ENCODE measurements around the gene MUC4.

The MUC4 gene, protein sequence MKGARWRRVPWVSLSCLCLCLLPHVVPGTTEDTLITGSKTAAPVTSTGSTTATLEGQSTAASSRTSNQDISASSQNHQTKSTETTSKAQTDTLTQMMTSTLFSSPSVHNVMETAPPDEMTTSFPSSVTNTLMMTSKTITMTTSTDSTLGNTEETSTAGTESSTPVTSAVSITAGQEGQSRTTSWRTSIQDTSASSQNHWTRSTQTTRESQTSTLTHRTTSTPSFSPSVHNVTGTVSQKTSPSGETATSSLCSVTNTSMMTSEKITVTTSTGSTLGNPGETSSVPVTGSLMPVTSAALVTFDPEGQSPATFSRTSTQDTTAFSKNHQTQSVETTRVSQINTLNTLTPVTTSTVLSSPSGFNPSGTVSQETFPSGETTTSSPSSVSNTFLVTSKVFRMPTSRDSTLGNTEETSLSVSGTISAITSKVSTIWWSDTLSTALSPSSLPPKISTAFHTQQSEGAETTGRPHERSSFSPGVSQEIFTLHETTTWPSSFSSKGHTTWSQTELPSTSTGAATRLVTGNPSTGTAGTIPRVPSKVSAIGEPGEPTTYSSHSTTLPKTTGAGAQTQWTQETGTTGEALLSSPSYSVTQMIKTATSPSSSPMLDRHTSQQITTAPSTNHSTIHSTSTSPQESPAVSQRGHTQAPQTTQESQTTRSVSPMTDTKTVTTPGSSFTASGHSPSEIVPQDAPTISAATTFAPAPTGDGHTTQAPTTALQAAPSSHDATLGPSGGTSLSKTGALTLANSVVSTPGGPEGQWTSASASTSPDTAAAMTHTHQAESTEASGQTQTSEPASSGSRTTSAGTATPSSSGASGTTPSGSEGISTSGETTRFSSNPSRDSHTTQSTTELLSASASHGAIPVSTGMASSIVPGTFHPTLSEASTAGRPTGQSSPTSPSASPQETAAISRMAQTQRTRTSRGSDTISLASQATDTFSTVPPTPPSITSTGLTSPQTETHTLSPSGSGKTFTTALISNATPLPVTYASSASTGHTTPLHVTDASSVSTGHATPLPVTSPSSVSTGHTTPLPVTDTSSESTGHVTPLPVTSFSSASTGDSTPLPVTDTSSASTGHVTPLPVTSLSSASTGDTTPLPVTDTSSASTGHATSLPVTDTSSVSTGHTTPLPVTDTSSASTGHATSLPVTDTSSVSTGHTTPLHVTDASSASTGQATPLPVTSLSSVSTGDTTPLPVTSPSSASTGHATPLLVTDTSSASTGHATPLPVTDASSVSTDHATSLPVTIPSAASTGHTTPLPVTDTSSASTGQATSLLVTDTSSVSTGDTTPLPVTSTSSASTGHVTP (N-terminal part only)

DNA sequence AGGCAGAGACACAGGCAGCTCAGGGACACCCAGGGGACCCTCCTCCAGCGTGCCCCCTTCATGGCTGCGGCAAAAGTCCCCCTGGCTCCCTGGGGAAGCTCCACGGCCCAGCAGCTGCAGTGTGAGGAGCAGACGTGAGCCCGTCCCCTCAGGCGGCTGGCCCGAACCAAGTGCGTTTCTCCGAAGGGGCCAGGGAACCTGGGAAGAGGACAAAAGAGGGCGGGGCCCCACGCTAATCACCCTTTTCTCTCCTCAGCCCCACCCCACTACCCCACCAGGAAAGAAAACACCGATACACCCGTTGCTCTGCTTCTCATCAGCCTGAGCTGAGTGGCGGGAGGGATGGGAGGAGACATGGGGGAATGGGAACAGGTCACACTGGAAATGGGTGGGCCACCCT, at the start of gene MUC4:
Gene MUC4, minus strand, starts transcription at position 174 of the 400 bp plus-strand sequence. Its CDS starts 112 bp downstream, at position 62.
- DNase-seq = no peak

DNA sequence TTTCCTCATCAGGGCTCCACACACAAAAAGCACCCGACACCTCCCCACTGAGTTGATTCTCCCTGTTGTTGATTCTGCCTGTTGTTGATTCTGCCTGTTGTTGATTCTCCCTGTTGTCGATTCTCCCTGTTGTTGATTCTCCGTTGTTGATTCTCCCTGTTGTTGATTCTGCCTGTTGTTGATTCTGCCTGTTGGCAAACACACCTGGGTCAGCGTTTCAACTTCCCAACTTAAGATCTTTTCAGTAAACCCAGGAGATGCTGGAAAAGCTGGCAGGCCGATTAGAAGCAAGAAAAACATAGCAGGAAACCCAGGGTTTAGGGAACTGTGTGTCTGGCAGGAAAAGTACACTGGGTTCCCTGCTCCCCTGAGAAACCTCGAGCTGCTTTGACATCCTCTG, 48.7 kb upstream of the MUC4 start:
- DNase-seq = no peak

DNA sequence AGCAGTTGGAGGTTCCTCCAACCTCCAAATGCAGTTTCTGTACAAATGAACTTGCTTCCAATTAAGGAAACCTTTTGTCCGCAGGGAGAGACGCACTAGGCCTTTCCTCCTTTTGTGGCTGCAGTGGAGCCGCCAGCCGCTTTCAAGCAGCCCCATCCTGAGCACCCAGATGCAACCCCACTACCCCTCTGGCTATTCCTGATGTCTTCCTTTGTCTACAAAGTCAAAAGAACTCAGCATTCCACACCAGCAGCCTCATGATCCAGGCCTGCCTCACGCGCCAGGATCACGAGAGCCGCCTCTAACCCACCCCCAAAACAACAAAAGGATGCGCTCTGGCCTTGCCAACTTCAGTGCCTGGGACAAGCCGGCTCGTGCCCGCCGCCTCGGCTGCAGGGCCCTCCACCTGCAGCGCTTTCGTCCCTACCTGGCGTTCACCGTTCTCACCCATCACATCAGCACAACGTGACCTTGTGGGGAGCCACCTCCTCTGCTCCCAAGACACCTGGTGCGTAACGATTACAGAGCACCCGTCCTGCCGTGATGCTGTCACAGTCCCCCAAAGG, 48.2 kb upstream of the MUC4 start:
- DNase-seq = no peak

DNA sequence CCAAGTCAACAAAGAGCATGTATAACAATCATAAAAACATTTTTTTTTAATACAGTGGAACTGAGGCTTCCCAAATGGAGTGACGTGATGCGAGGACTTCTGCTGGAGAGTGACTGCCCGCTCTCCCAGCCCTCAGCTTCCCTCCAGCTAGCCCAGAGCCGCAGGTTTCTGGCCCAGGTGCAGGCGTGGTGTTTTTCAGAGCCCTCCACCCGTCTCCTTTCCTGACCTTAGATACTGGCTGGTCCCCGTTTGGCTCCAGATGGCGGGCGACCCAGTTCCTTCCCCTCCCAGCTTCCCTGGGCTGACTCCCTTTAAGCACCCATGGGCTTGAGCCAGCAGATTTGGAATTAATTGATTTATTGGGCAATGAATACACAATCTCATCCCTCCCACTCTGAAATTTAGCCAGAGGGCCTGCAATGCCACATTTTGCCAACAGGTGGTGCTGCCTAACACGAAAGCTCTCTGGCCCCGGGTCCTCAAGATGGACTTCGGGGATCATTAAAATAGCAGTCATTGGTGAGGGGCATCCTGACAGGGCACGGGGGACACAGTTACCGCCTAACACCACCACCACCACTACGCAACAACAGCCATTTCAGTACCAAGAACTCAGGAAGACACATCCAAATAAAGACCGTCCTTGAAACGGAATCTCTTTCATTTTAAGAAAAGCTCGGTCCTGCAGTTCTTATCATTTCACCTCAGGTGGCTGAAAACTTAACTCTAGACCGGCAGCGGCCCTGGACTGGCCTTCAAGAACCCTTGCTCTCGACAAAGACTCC, 47.5 kb upstream of the MUC4 start:
- peak; percentile 70 for DNase-seq

GRCh38 chr3:195856410-195857084, 44.8 kb upstream of the MUC4 start:
- no peak for DNase-seq

GRCh38 chr3:195855471-195856409, 44.0 kb upstream of the MUC4 start:
- no peak for DNase-seq

- no peak for DNase-seq
Measured at GRCh38 chr3:195854628-195855294, 43.0 kb upstream of the MUC4 start.

- no peak for DNase-seq
Measured at GRCh38 chr3:195853996-195854395, 42.3 kb upstream of the MUC4 start.

- DNase-seq = no peak
Measured at GRCh38 chr3:195853036-195853435, 41.3 kb upstream of the MUC4 start.

DNA sequence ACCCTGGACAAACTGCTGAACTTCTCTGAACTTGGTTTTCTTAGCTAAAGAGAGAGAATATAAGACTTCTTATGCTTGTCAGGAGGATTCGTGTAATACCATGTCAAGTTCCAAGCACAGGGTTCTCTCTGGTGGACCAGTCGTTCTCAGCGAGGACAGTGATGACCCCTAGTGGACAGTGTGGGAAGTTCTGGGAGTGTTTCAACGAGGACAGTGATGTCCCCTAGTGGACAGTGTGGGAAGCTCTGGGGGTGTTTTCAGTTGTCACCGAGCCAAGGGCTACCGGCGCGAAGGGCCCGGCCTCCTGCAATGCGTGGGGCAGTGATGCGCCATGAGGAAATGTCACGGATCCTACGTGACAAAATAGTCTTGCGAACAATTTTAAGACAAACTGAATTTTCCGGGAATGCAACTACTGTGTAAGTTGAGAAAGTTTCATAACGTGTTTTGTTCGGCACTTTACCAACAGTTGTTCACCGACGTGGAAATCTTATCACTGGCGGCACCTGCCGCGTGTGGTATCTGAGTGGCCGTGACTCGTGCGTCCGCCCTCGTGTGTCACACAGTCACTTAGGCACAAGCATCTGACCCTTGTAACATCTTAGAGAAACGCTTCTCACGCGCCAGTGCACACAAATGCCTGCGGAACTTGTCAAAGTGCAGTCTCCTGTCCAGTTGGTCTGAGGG, 39.3 kb upstream of the MUC4 start:
- DNase-seq = peak; percentile 91

- DNase-seq = no peak
Measured at GRCh38 chr3:195849322-195850074, 37.8 kb upstream of the MUC4 start.

GRCh38 chr3:195847055-195847950, 35.6 kb upstream of the MUC4 start:
- DNase-seq = no peak

GRCh38 chr3:195845483-195845882, 33.8 kb upstream of the MUC4 start:
- no peak for DNase-seq

DNA sequence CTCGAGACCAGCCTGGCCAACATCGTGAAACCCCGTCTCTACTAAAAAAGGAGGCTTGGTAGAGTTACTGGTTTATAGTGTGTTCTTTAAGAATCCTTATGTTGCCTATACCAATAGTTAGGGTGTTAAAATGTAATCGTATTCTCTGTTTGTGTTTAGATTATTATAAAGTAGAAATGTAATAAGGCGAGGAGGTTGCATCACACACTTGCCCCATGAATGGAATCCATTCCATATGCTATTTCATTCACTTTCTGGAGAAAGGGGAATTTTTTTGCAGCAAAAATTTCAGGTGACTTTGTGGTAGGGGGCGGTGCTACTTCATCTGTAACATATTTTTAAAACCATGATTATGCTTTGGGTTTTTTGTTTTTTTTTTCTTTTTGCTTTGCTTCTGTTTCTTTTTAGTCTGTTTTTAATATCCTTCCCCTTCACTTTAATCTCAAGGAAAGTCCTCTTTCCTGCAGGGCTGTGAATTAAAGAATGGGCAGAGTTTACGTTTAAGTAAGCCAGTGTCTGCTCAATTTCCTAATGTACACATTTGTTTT, 33.0 kb upstream of the MUC4 start:
- no peak for DNase-seq

- no peak for DNase-seq
Measured at GRCh38 chr3:195839260-195840010, 27.7 kb upstream of the MUC4 start.

DNA sequence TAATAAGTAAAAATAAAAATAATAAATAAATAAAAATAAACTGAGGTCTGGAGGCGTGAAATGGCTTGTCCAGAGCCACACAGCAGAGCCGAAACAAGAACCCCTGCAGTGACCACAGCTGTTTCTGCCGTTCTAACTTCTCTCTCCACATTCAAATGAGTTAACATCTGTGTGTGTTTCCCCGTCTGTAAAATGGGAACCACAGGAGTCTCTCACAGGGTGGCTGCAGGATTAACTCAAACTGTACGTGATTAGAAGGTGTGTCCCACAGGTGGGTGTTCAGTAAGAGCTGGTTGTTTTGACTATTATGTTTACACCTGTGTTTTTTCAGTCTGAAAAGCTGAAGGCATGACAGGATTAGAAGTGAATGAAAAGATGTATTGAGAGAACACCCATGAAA, 27.0 kb upstream of the MUC4 start:
- DNase-seq = no peak

Data from NCI-H1694 (cell line).